ENCODE results near the gene NLRP9.

DNA sequence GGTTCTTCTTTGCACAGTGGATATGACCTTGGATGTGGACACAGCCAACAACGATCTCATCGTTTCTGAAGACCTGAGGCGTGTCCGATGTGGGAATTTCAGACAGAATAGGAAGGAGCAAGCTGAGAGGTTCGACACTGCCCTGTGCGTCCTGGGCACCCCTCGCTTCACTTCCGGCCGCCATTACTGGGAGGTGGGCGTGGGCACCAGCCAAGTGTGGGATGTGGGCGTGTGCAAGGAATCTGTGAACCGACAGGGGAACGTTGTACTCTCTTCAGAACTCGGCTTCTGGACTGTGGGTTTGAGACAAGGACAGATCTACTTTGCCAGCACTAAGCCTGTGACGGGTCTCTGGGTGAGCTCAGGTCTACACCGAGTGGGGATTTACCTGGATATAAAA is 40.1 kb upstream of the NLRP9 start:
- TF ChIP-seq, protein P1, sequence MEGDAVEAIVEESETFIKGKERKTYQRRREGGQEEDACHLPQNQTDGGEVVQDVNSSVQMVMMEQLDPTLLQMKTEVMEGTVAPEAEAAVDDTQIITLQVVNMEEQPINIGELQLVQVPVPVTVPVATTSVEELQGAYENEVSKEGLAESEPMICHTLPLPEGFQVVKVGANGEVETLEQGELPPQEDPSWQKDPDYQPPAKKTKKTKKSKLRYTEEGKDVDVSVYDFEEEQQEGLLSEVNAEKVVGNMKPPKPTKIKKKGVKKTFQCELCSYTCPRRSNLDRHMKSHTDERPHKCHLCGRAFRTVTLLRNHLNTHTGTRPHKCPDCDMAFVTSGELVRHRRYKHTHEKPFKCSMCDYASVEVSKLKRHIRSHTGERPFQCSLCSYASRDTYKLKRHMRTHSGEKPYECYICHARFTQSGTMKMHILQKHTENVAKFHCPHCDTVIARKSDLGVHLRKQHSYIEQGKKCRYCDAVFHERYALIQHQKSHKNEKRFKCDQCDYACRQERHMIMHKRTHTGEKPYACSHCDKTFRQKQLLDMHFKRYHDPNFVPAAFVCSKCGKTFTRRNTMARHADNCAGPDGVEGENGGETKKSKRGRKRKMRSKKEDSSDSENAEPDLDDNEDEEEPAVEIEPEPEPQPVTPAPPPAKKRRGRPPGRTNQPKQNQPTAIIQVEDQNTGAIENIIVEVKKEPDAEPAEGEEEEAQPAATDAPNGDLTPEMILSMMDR (IDR thresholded peaks at IDR 0.05) = no peak
- TF ChIP-seq ZFX (IDR thresholded peaks at IDR 0.05; ENCODE audit: borderline replicate concordance) = no peak

Measured in 22Rv1 (cell line).